Adrenal gland (tissue), 12 donors: ENCODE measurements around the gene GLCCI1. TPM values are rescaled to one million over a fixed set of nuclear protein-coding genes. Genes with fewer than 3 reads are reported as not detected.
"Not testable (repeated sequence)": the region's sequence is repeated elsewhere in the genome, so short reads cannot be mapped to it uniquely, and the experiment has no call there.

Source experiments
- DNase-seq, 7 donors: peaks; one replicate each; pipeline ENCODE4 v3.0.0-alpha.2; 2019 to 2020
- H3K27ac ChIP-seq, 5 donors: fragments of 200-600 bp; sonication (generic) in 4 of 5; 1 replicate in 3 of 5; 2 replicates in 2 of 5; pipeline versions ENCODE4 v1.5.1 to v1.8.0; 2016 to 2020; ENCODE audit warnings: mild to moderate bottlenecking in 1 of 5
- H3K27me3 ChIP-seq: fragments of 200-600 bp; 2 replicates; pipeline ENCODE4 v1.8.0; 2021
- H3K36me3 ChIP-seq, 2 donors: fragments of 200-600 bp; replicated peaks in 1 of 2; 1 replicate in 1 of 2; 2 replicates in 1 of 2; pipeline versions ENCODE4 v1.5.1 to v1.8.0; 2018 to 2022
- H3K4me1 ChIP-seq, 2 donors: fragments of 200-600 bp; replicated peaks in 1 of 2; 1 replicate in 1 of 2; 2 replicates in 1 of 2; pipeline versions ENCODE4 v1.5.1 to v1.8.0; 2018 to 2021
- H3K4me3 ChIP-seq, 4 donors: fragments of 200-600 bp; sonication (generic) in 3 of 4; one replicate each; pipeline ENCODE4 v1.5.1; 2016 to 2018
- H3K9me3 ChIP-seq, 3 donors: fragments of 200-600 bp; sonication (generic) in 1 of 3; replicated peaks in 1 of 3; 1 replicate in 2 of 3; 2 replicates in 1 of 3; pipeline versions ENCODE4 v1.5.1 to v1.8.0; 2016 to 2021
- CTCF ChIP-seq, 6 experiments: fragments of 450-650 bp in 4 of 6; fragments of 200-600 bp in 2 of 6; sonication (generic) in 1 of 6; IDR thresholded peaks; 1 replicate in 5 of 6; 2 replicates in 1 of 6; pipeline versions ENCODE4 v1.5.1 to v1.8.0; 2016 to 2021; ENCODE audit warnings: antibody characterized with exemption in 6 of 6, mild to moderate bottlenecking in 2 of 6, moderate library complexity in 1 of 6
- POLR2A ChIP-seq, 2 donors: fragments of 450-650 bp; IDR thresholded peaks; one replicate each; pipeline ENCODE4 v1.6.1; 2017; ENCODE audit warnings: antibody characterized with exemption in 2 of 2, mild to moderate bottlenecking in 2 of 2, moderate library complexity in 1 of 2
- WGBS, 4 donors: extraction: QIAGEN DNeasy Blood & Tissue Kit in 2 of 4; methylation state at CpG; one replicate each; pipeline versions ENCODE4 v1.1.5 to v1.1.7; 2013 to 2017; 5-methylcytosine and 5-hydroxymethylcytosine counted together
- intact Hi-C, 2 donors: fragments of 100-400 bp; cut with DNase I; formaldehyde crosslinking; loops; one replicate each; pipeline versions ENCODE4 v1.14.1 to v1.15.0; 2022 to 2023
- polyA plus RNA-seq, 3 donors: library from polyadenylated mRNA; stranded (reverse); fragments of 200-250 nt in 2 of 3; fragments of 350-450 nt in 1 of 3; fragmentation: Illumina TruSeq in 1 of 3; extraction: RNeasy Lipid Tissue Mini Kit (QIAGEN cat#74804) in 1 of 3; gene quantifications; one replicate each; pipeline ENCODE4 v1.2.3, GENCODE V29; 2013 to 2014
- total RNA-seq, 9 donors: library from RNA; depleted of rRNA in 4 of 9; stranded (reverse); fragments of >200 nt in 4 of 9; fragments of 120-200 nt in 1 of 9; fragmentation: NEBNext Ultra II Directional in 1 of 9; extraction: Animal tissue kit (Norgen Biotek cat#: 25700) in 1 of 9; gene quantifications; one replicate each; pipeline versions ENCODE4 v1.1.0 to v1.2.4, GENCODE V29; 2013 to 2023
- donor health status: healthy with polysubstance abuse.
- donor health status: Bipolar disorder and iron deficiency.
- donor health status: DM: yes; HTN: yes; CAD: no.
- donor health status: DM: no; HTN: no; CAD: no.
- donor health status: DM: no; HTN: no; CAD: no.
- donor health status: DM: yes; HTN: yes; CAD: no.

Gene GLCCI1
- total and polyA plus RNA-seq, 12 donors = 2.4 to 23.6 (median 8.2) TPM

- Histone ChIP-seq H3K27ac (no peak overlapping the region), H3K4me1 (peaks cover 0 to 8% of the 10 kb centered on the region in 2 donors), H3K9me3 (no peaks in the 10 kb centered on the region), H3K36me3 (peaks cover 0 to 4% of the 10 kb centered on the region in 2 donors), H3K27me3 (no peaks in the 10 kb centered on the region), H3K4me3 (no peak overlapping the region)
- 90 to 96% (median 93%) methylated on average over 4 of the region's 4 CpGs for WGBS, 4 donors
- no peak for TF ChIP-seq CTCF (IDR thresholded peaks at IDR 0.05)
- TF ChIP-seq POLR2A (IDR thresholded peaks at IDR 0.05) = no peak
- DNase-seq = no peak
- intact Hi-C loops = no loop called here
These were observed 90.3 kb downstream of the GLCCI1 start for GRCh38 chr7:8058852-8059251.

- H3K27ac ChIP-seq = no peak overlapping the region
- H3K4me1 ChIP-seq = peaks cover 0 to 8% of the 10 kb centered on the region in 2 donors
- DNase-seq = no peak
- intact Hi-C loops = no loop called here
- H3K36me3 ChIP-seq = peaks cover 0 to 4% of the 10 kb centered on the region in 2 donors
- no peak for TF ChIP-seq CTCF (IDR thresholded peaks at IDR 0.05)
- TF ChIP-seq POLR2A (IDR thresholded peaks at IDR 0.05) = no peak
- 66 to 81% (median 78%) methylated on average over 3 of the region's 3 CpGs for WGBS, 4 donors
- no peaks in the 10 kb centered on the region for H3K27me3 ChIP-seq
- H3K9me3 ChIP-seq = no peaks in the 10 kb centered on the region
- no peak overlapping the region for H3K4me3 ChIP-seq
These were observed 91.6 kb downstream of the GLCCI1 start for GRCh38 chr7:8060241-8060640.

- intact Hi-C loops, DNase-seq, H3K36me3 ChIP-seq, H3K9me3 ChIP-seq, H3K4me3 ChIP-seq, H3K27me3 ChIP-seq, H3K4me1 ChIP-seq, H3K27ac ChIP-seq: not testable (repeated sequence)
- 93 to 98% (median 95%) methylated on average over 5 of the region's 5 CpGs for WGBS, 4 donors
These were observed 94.7 kb downstream of the GLCCI1 start for GRCh38 chr7:8063300-8063699.

DNA sequence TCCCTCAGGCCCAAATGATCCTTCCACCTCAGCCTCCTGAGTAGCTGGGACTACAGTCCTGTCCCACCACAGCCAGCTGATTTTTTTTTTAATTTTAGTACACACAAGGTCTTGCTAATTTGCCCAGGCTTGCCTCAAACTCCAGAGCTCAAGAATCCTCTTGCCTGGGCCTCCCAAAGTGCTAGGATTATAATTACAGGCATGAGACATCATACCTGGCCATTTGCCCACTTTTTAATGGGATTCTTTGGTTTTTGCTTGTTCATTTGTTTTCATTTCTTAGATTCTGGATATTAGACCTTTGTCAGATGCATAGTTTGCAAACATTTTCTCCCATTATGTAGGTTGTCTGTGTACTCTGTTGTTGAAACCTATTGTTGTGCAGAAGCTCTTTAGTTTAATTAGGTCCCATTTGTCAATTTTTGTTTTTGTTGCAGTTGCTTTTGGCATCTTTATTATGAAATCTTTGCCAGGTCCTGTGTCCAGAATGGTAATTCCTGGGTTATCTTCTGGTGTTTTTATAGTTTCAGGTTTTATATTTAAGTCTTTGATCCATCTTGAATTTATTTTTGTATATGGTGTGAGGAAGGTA lies 95.2 kb downstream of the GLCCI1 start:
- Histone ChIP-seq H3K36me3 (no peaks in the 10 kb centered on the region), H3K27me3 (no peaks in the 10 kb centered on the region), H3K9me3 (no peaks in the 10 kb centered on the region), H3K4me3 (no peak overlapping the region), H3K4me1 (peaks cover 0 to 8% of the 10 kb centered on the region in 2 donors), H3K27ac (no peak overlapping the region)
- no peak for DNase-seq
- TF ChIP-seq POLR2A (IDR thresholded peaks at IDR 0.05) = no peak
- TF ChIP-seq CTCF (IDR thresholded peaks at IDR 0.05) = no peak
- intact Hi-C loops = no loop called here

DNA sequence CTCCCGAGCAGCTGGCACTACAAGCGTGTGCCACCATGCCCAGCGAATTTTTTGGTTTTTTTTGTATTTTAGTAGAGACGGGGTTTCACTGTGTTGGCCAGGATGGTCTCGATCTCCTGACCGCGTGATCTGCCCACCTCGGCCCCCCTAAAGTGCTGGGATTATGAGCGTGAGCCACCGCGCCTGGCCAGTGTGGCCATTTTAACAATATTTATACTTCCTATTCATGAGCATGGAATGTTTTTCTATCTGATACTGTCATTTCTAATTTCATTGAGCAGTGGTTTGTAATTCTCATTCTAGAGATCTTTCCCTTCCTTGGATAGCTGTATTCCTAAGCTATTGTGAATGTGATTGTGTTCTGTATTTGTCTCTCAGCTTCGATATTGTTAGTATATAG lies 96.2 kb downstream of the GLCCI1 start:
- no peak for DNase-seq
- no peak overlapping the region for H3K4me3 ChIP-seq
- intact Hi-C loops = no loop called here

More for the DNA sequence above, 96.2 kb downstream of the GLCCI1 start:
- peaks cover 0 to 4% of the 10 kb centered on the region in 2 donors for H3K4me1 ChIP-seq
- H3K27me3 ChIP-seq = no peaks in the 10 kb centered on the region
- TF ChIP-seq CTCF (IDR thresholded peaks at IDR 0.05) = no peak
- no peak for TF ChIP-seq POLR2A (IDR thresholded peaks at IDR 0.05)
- WGBS, 4 donors = 96 to 99% (median 97%) methylated on average over 12 of the region's 12 CpGs
- no peak overlapping the region for H3K27ac ChIP-seq
- H3K36me3 ChIP-seq = no peaks in the 10 kb centered on the region
- no peaks in the 10 kb centered on the region for H3K9me3 ChIP-seq
